Type B pancreatic cell (in vitro differentiated cells): Measurements from ENCODE around the gene RAB42. TPM values are rescaled to one million over a fixed set of nuclear protein-coding genes. Genes with fewer than 3 reads are reported as not detected.

Source experiments
- DNase-seq: peaks from one replicate; pipeline ENCODE4 v3.0.0; 2021; ENCODE audit warnings: mixed read lengths; ENCODE audit not compliant: unreplicated experiment; ENCODE audit errors: extremely low spot score
- H3K27ac Mint-ChIP-seq: 2 replicates; pipeline ENCODE4 v1.8.0; 2021; ENCODE audit warnings: mild to moderate bottlenecking, mixed read lengths
- H3K27me3 Mint-ChIP-seq: 2 replicates; pipeline ENCODE4 v1.8.0; 2021; ENCODE audit warnings: mixed read lengths
- H3K36me3 Mint-ChIP-seq: 2 replicates; pipeline ENCODE4 v1.8.0; 2021; ENCODE audit warnings: mixed read lengths
- H3K4me1 Mint-ChIP-seq: one replicate; pipeline ENCODE4 v1.8.0; 2021; ENCODE audit warnings: mixed read lengths; ENCODE audit not compliant: unreplicated experiment
- H3K4me3 Mint-ChIP-seq: 2 replicates; pipeline ENCODE4 v1.8.0; 2021; ENCODE audit warnings: mild to moderate bottlenecking, mixed read lengths
- H3K9me3 Mint-ChIP-seq: 2 replicates; pipeline ENCODE4 v1.8.0; 2021; ENCODE audit warnings: mixed read lengths
- long read RNA-seq: library from polyadenylated mRNA; unstranded; transcript quantifications from one replicate; pipeline ENCODE4 v2.0.0, GENCODE V29; 2020
- total RNA-seq: library from RNA; stranded (reverse); gene quantifications from 2 replicates; pipeline ENCODE4 v1.2.1, GENCODE V29; 2021; ENCODE audit warnings: low replicate concordance
- TF ChIP-seq, protein P1 (sequence below): fragments of 200-600 bp; sonication (generic); conservative IDR thresholded peaks from 2 replicates; pipeline ENCODE4 v1.5.0; 2021; ENCODE audit warnings: antibody characterized with exemption, mild to moderate bottlenecking

The RAB42 gene, protein sequence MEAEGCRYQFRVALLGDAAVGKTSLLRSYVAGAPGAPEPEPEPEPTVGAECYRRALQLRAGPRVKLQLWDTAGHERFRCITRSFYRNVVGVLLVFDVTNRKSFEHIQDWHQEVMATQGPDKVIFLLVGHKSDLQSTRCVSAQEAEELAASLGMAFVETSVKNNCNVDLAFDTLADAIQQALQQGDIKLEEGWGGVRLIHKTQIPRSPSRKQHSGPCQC
- 0.52 and 2.7 TPM in 2 replicates for total RNA-seq
- long read RNA-seq = 0 reads

DNA sequence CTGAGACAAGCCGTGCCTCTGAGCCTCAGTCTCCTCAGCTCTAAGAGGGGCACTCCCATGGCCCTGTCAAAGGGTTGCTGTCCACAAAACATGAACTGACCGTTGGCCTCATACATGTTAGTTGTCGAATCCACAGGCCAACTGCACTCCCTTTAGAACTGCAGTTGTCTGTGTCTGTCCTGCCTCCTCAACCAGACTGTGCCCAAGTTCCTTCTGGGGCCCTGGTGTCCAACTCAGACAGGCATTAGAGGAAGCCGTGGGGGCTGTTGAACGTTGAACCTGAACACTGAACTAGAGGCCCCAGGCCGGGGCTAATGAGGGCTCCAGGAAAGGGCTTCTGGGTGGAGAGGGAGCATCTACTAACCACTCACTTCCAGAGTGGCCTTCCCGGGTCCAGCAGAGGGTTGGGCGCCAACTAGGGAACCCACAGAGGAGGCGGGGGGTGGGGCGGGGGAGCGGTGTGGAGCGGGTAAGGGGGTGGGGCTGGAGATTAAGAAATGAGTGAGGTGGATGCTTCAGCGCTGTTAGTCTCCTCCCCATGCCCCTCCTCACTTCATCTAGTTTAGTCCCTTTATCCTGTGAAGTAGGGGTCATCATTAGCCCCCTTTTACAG is at the start of gene RAB42:
TSS of gene RAB42 (plus strand) at position 558 of the 613 bp plus-strand sequence. CDS start 247 bp downstream, outside the sequence.
- DNase-seq = no peak
- H3K4me1 Mint-ChIP-seq = peaks cover 11% of the 10 kb centered on the region

DNA sequence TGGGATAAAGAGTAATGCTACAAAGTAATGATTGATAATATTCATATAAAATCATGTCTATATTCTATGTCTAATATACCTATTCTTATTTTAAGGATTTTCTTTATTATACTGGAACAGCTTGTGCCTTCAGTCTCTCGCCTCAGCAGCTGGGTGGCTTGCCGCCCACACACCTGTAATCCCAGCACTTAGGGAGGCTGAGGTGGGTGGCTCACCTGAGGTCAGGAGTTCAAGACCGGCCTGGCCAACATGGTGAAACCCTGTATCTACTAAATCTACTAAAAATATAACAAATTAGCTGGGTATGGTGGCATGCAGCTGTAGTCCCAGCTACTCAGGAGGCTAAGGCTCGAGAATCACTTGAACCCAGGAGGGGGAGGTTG is 46.8 kb upstream of the RAB42 start:
- H3K4me3 Mint-ChIP-seq = no peak overlapping the region
- no peaks in the 10 kb centered on the region for H3K36me3 Mint-ChIP-seq
- H3K4me1 Mint-ChIP-seq = no peaks in the 10 kb centered on the region
- H3K27ac Mint-ChIP-seq = no peak overlapping the region
- no peaks in the 10 kb centered on the region for H3K27me3 Mint-ChIP-seq
- no peaks in the 10 kb centered on the region for H3K9me3 Mint-ChIP-seq
- TF ChIP-seq, protein P1, sequence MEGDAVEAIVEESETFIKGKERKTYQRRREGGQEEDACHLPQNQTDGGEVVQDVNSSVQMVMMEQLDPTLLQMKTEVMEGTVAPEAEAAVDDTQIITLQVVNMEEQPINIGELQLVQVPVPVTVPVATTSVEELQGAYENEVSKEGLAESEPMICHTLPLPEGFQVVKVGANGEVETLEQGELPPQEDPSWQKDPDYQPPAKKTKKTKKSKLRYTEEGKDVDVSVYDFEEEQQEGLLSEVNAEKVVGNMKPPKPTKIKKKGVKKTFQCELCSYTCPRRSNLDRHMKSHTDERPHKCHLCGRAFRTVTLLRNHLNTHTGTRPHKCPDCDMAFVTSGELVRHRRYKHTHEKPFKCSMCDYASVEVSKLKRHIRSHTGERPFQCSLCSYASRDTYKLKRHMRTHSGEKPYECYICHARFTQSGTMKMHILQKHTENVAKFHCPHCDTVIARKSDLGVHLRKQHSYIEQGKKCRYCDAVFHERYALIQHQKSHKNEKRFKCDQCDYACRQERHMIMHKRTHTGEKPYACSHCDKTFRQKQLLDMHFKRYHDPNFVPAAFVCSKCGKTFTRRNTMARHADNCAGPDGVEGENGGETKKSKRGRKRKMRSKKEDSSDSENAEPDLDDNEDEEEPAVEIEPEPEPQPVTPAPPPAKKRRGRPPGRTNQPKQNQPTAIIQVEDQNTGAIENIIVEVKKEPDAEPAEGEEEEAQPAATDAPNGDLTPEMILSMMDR = no peak
- no peak for DNase-seq

More for the DNA sequence above, at the start of gene RAB42:
- Mint-ChIP-seq H3K4me3 (peak within 1 kb of the TSS; percentile 88), H3K27ac (no peak within 1 kb of the TSS), H3K9me3 (no peaks in the 10 kb centered on the region), H3K27me3 (peaks cover 4% of the 10 kb centered on the region), H3K36me3 (no peaks in the 10 kb centered on the region)
- TF ChIP-seq, protein P1 = no peak

DNA sequence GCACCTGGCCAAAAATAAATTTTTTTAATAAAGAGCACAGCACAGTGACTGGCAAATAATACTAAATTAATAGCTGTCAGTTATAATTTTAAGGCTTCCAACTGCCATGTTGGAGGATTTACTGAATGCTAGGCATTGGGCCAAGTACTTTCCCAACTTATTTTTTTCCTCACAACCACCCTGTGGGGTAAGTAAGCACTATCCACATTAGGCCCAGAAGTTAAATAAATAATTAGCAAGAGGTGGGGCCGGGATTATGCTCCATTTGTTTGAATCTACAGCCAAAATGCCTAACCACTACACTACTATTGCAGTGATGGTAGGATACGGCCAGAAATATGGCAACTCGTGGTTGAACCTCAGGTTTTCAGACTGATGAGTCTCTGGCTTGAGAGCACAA is 43.7 kb upstream of the RAB42 start:
- H3K4me1 Mint-ChIP-seq = no peaks in the 10 kb centered on the region
- H3K9me3 Mint-ChIP-seq = no peaks in the 10 kb centered on the region
- DNase-seq = no peak
- H3K36me3 Mint-ChIP-seq = no peaks in the 10 kb centered on the region
- no peak overlapping the region for H3K4me3 Mint-ChIP-seq
- no peak overlapping the region for H3K27ac Mint-ChIP-seq
- TF ChIP-seq, protein P1 = no peak
- H3K27me3 Mint-ChIP-seq = no peaks in the 10 kb centered on the region

DNA sequence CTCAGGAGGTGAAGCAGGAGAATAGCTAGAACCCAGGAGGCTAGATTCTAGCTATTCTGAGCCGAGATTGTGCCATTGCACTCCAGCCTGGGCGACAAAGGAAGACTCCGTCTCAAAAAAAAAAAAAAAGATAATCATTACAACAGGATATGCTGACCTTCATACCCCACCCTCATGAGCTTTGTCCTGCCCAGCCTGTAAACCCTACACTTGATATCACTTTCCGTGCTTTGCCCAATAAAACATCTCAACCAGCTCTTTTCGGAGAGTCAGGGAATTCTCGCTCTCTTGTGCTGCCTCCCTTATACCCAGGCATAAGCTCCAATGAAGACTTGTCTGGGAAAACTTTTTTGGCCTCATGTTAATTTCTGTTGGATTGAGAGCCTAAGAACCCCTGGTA is 40.7 kb upstream of the RAB42 start:
- TF ChIP-seq, protein P1 = no peak
- Mint-ChIP-seq H3K27ac (no peak overlapping the region), H3K4me3 (peak overlapping the region; percentile 49), H3K27me3 (no peaks in the 10 kb centered on the region), H3K9me3 (no peaks in the 10 kb centered on the region), H3K36me3 (peaks cover 6% of the 10 kb centered on the region), H3K4me1 (no peaks in the 10 kb centered on the region)
- DNase-seq = no peak

DNA sequence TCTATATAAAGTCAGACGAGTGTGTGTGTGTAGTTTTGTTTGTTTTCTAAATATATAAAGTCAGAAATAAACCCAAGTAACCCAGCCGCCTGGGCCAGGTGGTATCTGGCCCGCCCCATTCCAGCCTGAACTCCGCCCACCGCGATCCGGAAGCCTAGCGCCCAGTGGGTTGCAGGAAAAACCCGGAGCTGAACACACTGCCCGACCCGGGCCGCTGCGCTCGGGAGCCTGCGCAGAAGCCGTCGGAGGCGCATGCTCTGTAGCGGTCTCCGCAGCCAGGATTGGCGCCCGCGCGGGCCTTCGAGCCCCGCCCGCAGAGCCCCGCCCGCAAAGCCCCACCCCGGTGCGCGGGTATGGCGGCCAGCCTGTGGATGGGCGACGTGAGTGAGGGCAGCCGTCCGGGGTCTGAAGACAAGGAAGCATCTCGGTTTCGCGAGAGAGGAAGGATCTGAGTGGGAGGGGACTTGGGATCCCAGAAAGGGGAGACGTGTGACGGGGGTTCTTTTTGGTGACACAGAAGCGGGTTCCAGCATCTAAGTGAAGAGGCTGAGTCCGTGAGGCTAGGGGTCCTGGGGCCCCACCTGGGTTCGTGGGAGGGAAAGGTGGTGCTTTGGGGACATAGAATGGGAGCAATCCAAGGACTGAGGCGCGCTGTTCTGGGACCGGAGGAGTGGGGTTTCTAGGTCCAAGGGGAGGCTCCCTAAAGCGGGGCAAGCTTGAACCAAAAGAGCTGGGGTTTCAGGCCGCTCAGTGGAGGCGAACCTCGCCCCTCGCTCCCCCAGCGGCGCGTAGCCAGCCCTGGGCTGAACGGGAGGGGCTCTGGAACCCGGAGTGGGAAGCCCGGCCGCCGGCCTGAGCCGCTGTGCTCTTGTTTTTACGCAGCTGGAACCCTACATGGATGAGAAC is 39.1 kb upstream of the RAB42 start, which contains the start of gene TRNAU1AP:
TSS of gene TRNAU1AP (plus strand) at position 328 of the 906 bp plus-strand sequence. CDS start at position 354, 26 bp downstream.
- H3K4me3 Mint-ChIP-seq = peak within 1 kb of the TSS; percentile 99
- peak; percentile 97 for DNase-seq
- H3K27me3 Mint-ChIP-seq = no peaks in the 10 kb centered on the region
- peak within 1 kb of the TSS; percentile 94 for H3K27ac Mint-ChIP-seq
- TF ChIP-seq, protein P1 = no peak
- H3K9me3 Mint-ChIP-seq = no peaks in the 10 kb centered on the region
- H3K36me3 Mint-ChIP-seq = peaks cover 6% of the 10 kb centered on the region
- no peaks in the 10 kb centered on the region for H3K4me1 Mint-ChIP-seq
